Liver (tissue), 9 donors: ENCODE measurements around the gene SPOUT1. TPM values are rescaled to one million over a fixed set of nuclear protein-coding genes. Genes with fewer than 3 reads are reported as not detected.
"Not testable (repeated sequence)": the region's sequence is repeated elsewhere in the genome, so short reads cannot be mapped to it uniquely, and the experiment has no call there.

Source experiments
- DNase-seq: peaks from one replicate; pipeline ENCODE4 v3.0.0-alpha.2; 2017; ENCODE audit warnings: low spot score
- H3K27ac ChIP-seq, 2 donors: one replicate each; pipeline ENCODE4 v1.7.0; 2013; ENCODE audit warnings: inconsistent platforms in 2 of 2, low read length in 2 of 2, control low read depth in 1 of 2, low read depth in 1 of 2, mild to moderate bottlenecking in 1 of 2
- H3K27me3 ChIP-seq, 4 donors: one replicate each; pipeline versions ENCODE4 v1.6.1 to v1.7.0; 2013; ENCODE audit warnings: low read length in 3 of 4, inconsistent platforms in 1 of 4, mild to moderate bottlenecking in 1 of 4, moderate library complexity in 1 of 4; ENCODE audit not compliant: control insufficient read depth in 4 of 4, insufficient read depth in 4 of 4
- H3K36me3 ChIP-seq, 4 donors: one replicate each; pipeline versions ENCODE4 v1.6.1 to v1.7.0; 2013; ENCODE audit warnings: low read length in 3 of 4, mild to moderate bottlenecking in 3 of 4, low read depth in 1 of 4, moderate library complexity in 1 of 4; ENCODE audit not compliant: control insufficient read depth in 4 of 4, insufficient read depth in 3 of 4
- H3K4me1 ChIP-seq, 4 donors: one replicate each; pipeline versions ENCODE4 v1.6.1 to v1.7.0; 2013; ENCODE audit warnings: low read length in 3 of 4, mild to moderate bottlenecking in 3 of 4, moderate library complexity in 1 of 4; ENCODE audit not compliant: control insufficient read depth in 4 of 4, insufficient read depth in 4 of 4
- H3K4me3 ChIP-seq, 3 donors: one replicate each; pipeline versions ENCODE4 v1.6.1 to v1.7.0; 2013; ENCODE audit warnings: low read length in 3 of 3, control low read depth in 1 of 3, low read depth in 1 of 3, mild to moderate bottlenecking in 1 of 3
- H3K9ac ChIP-seq, 2 donors: one replicate each; pipeline ENCODE4 v1.7.0; 2013; ENCODE audit warnings: low read length in 2 of 2, mild to moderate bottlenecking in 2 of 2, moderate library complexity in 2 of 2, control low read depth in 1 of 2, low read depth in 1 of 2
- H3K9me3 ChIP-seq, 4 donors: one replicate each; pipeline versions ENCODE4 v1.6.1 to v1.7.0; 2013; ENCODE audit warnings: low read length in 3 of 4; ENCODE audit not compliant: control insufficient read depth in 4 of 4
- FOXA2 ChIP-seq: IDR thresholded peaks from 2 replicates; pipeline ENCODE4 v1.6.1; 2016; ENCODE audit warnings: antibody characterized with exemption
- HNF4G ChIP-seq: IDR thresholded peaks from 2 replicates; pipeline ENCODE4 v1.6.1; 2016; ENCODE audit warnings: antibody characterized with exemption
- JUND ChIP-seq, 2 donors: IDR thresholded peaks; 2 replicates each; pipeline ENCODE4 v1.6.1; 2016; ENCODE audit warnings: antibody characterized with exemption in 2 of 2
- RXRA ChIP-seq, 2 donors: IDR thresholded peaks; 2 replicates each; pipeline ENCODE4 v1.6.1; 2017 to 2018; ENCODE audit warnings: antibody characterized with exemption in 2 of 2, mild to moderate bottlenecking in 1 of 2
- TAF1 ChIP-seq: conservative IDR thresholded peaks from 2 replicates; pipeline ENCODE4 v1.6.1; 2016; ENCODE audit warnings: antibody characterized with exemption, mild to moderate bottlenecking
- WGBS: extraction: QIAGEN DNeasy Blood & Tissue Kit; methylation state at CpG from one replicate; pipeline ENCODE4 v1.1.7; 2013; 5-methylcytosine and 5-hydroxymethylcytosine counted together
- polyA plus RNA-seq, 2 donors: library from polyadenylated mRNA; stranded (reverse) in 1 of 2; unstranded in 1 of 2; fragments of 200-250 nt in 1 of 2; fragments of >200 nt in 1 of 2; fragmentation: Nextera tagmentation in 1 of 2; extraction: Ambion mirVana in 1 of 2; gene quantifications; one replicate each; pipeline versions ENCODE4 v1.2.1 to v1.2.3, GENCODE V29; 2013 to 2015
- total RNA-seq, 2 donors: library from RNA; depleted of rRNA; stranded (reverse); fragments of >200 nt; gene quantifications; one replicate each; pipeline ENCODE4 v1.2.3, GENCODE V29; 2014
- TF ChIP-seq, protein P1 (sequence below): IDR thresholded peaks from 2 replicates; pipeline ENCODE4 v1.6.1; 2016; ENCODE audit warnings: antibody characterized with exemption, mild to moderate bottlenecking
- TF ChIP-seq, protein P2 (sequence below): fragments of 150-350 bp; IDR thresholded peaks from 2 replicates; pipeline ENCODE4 v1.5.1; 2017; ENCODE audit warnings: improper control_type of control experiment, low read depth, low read length; ENCODE audit not compliant: missing input control
- donor health status: healthy.
- donor health status: healthy.
- donor health status: healthy.
- donor health status: healthy.
- donor health status: healthy.

SPOUT1 gene
- total and polyA plus RNA-seq, 4 donors: 9.0 to 30.1 (median 14.5) TPM

DNA sequence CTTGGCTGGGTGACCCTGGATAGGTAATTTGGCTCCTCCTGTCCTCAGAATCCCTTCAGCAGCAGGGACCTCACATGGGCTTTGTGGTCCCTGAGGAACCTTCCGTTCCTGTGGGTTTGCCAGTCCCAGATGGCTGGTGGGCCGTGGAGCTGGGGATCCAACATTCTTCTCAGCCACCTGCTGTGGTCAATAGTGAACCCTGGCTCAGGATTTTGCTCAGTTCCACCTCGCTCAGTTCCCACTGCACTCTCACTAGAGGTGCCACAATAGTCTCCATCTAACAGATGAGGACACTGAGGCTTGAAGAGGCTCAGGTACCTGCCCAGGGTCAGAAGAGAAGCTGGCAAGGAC, 17.1 kb upstream of the SPOUT1 start (continued):
- TF ChIP-seq, protein P1, sequence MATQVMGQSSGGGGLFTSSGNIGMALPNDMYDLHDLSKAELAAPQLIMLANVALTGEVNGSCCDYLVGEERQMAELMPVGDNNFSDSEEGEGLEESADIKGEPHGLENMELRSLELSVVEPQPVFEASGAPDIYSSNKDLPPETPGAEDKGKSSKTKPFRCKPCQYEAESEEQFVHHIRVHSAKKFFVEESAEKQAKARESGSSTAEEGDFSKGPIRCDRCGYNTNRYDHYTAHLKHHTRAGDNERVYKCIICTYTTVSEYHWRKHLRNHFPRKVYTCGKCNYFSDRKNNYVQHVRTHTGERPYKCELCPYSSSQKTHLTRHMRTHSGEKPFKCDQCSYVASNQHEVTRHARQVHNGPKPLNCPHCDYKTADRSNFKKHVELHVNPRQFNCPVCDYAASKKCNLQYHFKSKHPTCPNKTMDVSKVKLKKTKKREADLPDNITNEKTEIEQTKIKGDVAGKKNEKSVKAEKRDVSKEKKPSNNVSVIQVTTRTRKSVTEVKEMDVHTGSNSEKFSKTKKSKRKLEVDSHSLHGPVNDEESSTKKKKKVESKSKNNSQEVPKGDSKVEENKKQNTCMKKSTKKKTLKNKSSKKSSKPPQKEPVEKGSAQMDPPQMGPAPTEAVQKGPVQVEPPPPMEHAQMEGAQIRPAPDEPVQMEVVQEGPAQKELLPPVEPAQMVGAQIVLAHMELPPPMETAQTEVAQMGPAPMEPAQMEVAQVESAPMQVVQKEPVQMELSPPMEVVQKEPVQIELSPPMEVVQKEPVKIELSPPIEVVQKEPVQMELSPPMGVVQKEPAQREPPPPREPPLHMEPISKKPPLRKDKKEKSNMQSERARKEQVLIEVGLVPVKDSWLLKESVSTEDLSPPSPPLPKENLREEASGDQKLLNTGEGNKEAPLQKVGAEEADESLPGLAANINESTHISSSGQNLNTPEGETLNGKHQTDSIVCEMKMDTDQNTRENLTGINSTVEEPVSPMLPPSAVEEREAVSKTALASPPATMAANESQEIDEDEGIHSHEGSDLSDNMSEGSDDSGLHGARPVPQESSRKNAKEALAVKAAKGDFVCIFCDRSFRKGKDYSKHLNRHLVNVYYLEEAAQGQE: no peak
- TF ChIP-seq HNF4G: no peak

DNA sequence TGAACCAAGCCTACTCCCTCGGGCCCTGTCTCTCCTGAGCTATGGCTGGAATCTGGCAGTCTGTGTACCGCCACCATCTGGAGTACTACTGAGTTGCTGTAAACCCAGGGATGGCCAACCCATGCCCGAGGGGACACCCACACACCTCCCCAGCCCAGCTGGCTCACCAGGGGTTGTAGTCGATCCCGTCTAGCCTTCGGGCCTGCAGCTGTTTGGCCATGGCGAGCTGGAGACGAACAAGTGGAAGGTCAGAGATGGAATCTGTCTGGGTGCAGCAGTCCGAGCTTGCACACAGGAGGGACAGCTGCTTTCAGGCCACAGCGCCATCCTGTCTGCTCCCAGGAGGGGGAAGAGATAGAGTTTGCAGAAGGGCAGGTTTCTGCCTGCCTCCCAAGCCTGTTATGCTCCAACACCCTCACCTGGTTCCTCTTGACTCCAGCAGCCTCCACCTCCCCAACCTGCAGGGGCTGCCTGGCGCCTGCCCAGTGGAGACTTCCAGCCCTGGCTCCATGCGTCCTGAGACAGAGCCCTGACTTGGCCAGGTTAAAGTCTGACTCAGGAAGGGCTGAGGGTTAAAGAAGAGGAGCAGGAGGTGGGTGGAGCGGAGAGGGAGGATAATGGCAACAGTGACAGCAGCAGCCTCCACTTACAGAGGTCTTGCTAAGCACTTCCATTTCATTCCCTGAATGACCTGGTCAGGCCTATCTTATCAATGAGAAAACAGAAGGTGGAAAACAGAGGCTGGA, 15.8 kb upstream of the SPOUT1 start:
- no peak for DNase-seq

GRCh38 chr9:128843171-128843570, 13.6 kb upstream of the SPOUT1 start:
- 97% methylated on average over 7 of the region's 7 CpGs for WGBS
- H3K9ac ChIP-seq, H3K4me1 ChIP-seq, H3K36me3 ChIP-seq, H3K4me3 ChIP-seq, H3K27me3 ChIP-seq, DNase-seq, H3K27ac ChIP-seq, H3K9me3 ChIP-seq: not testable (repeated sequence)

More for the DNA sequence above, 15.8 kb upstream of the SPOUT1 start:
- Histone ChIP-seq H3K9ac (no peak overlapping the region), H3K9me3 (no peaks in the 10 kb centered on the region), H3K36me3 (peaks cover 0 to 9% (median 5%) of the 10 kb centered on the region in 4 donors), H3K4me1 (peaks cover 0 to 5% (median 2%) of the 10 kb centered on the region in 4 donors), H3K27me3 (no peaks in the 10 kb centered on the region), H3K27ac (no peak overlapping the region), H3K4me3 (no peak overlapping the region)
- TF ChIP-seq, protein P2, sequence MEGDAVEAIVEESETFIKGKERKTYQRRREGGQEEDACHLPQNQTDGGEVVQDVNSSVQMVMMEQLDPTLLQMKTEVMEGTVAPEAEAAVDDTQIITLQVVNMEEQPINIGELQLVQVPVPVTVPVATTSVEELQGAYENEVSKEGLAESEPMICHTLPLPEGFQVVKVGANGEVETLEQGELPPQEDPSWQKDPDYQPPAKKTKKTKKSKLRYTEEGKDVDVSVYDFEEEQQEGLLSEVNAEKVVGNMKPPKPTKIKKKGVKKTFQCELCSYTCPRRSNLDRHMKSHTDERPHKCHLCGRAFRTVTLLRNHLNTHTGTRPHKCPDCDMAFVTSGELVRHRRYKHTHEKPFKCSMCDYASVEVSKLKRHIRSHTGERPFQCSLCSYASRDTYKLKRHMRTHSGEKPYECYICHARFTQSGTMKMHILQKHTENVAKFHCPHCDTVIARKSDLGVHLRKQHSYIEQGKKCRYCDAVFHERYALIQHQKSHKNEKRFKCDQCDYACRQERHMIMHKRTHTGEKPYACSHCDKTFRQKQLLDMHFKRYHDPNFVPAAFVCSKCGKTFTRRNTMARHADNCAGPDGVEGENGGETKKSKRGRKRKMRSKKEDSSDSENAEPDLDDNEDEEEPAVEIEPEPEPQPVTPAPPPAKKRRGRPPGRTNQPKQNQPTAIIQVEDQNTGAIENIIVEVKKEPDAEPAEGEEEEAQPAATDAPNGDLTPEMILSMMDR: no peak
- TF ChIP-seq FOXA2 (no peak), JUND (IDR thresholded peaks at IDR 0.05) (no peak), RXRA (IDR thresholded peaks at IDR 0.05) (no peak), TAF1 (no peak)
- TF ChIP-seq, protein P1: no peak
- 93% methylated on average over 13 of the region's 13 CpGs for WGBS
